ENCODE results near the gene SP6.

SP6 gene

GRCh38 chr17:47879776-47880454 is 29.0 kb upstream of the SP6 start:
- no peak for DNase-seq (ENCODE audit: low read depth, low spot score)

GRCh38 chr17:47879028-47879585 is 28.1 kb upstream of the SP6 start:
- no peak for DNase-seq (ENCODE audit: low read depth, low spot score)

GRCh38 chr17:47878203-47879027 is 27.5 kb upstream of the SP6 start:
- DNase-seq (ENCODE audit: low read depth, low spot score): no peak

GRCh38 chr17:47877368-47878034 is 26.5 kb upstream of the SP6 start:
- DNase-seq (ENCODE audit: low read depth, low spot score): no peak

- DNase-seq (ENCODE audit: low read depth, low spot score): no peak
Measured at GRCh38 chr17:47875011-47875985, 24.3 kb upstream of the SP6 start.

- DNase-seq (ENCODE audit: low read depth, low spot score): no peak
Measured at GRCh38 chr17:47873200-47874090, 22.5 kb upstream of the SP6 start.

- DNase-seq (ENCODE audit: low read depth, low spot score): no peak
Measured at GRCh38 chr17:47872651-47873161, 21.7 kb upstream of the SP6 start.

GRCh38 chr17:47872019-47872650 is 21.2 kb upstream of the SP6 start:
- no peak for DNase-seq (ENCODE audit: low read depth, low spot score)

- no peak for DNase-seq (ENCODE audit: low read depth, low spot score)
Measured at GRCh38 chr17:47871048-47871447, 20.1 kb upstream of the SP6 start.

- no peak for DNase-seq (ENCODE audit: low read depth, low spot score)
Measured at GRCh38 chr17:47870056-47870455, 19.1 kb upstream of the SP6 start.

GRCh38 chr17:47869114-47869513 is 18.2 kb upstream of the SP6 start:
- DNase-seq (ENCODE audit: low read depth, low spot score): no peak

- DNase-seq (ENCODE audit: low read depth, low spot score): no peak
Measured at GRCh38 chr17:47867813-47868533, 17.0 kb upstream of the SP6 start.

GRCh38 chr17:47866941-47867340 is 16.0 kb upstream of the SP6 start:
- no peak for DNase-seq (ENCODE audit: low read depth, low spot score)

GRCh38 chr17:47864791-47865216 is 13.8 kb upstream of the SP6 start:
- DNase-seq (ENCODE audit: low read depth, low spot score): no peak

GRCh38 chr17:47862621-47863440 is 11.9 kb upstream of the SP6 start:
- no peak for DNase-seq (ENCODE audit: low read depth, low spot score)

GRCh38 chr17:47860386-47860785 is 9.4 kb upstream of the SP6 start:
- DNase-seq (ENCODE audit: low read depth, low spot score): no peak

GRCh38 chr17:47857551-47858455 is 6.8 kb upstream of the SP6 start:
- DNase-seq (ENCODE audit: low read depth, low spot score): no peak
